Ectodermal cell (in vitro differentiated cells): ENCODE data around the gene TMEM45A.
"Not testable (repeated sequence)": the region's sequence is repeated elsewhere in the genome, so short reads cannot be mapped to it uniquely, and the experiment has no call there.

Source experiments
- H3K27ac ChIP-seq: 2 replicates; pipeline ENCODE4 v1.7.0; 2013; ENCODE audit warnings: mild to moderate bottlenecking, low read depth, low read length; ENCODE audit not compliant: insufficient read depth, poor library complexity, severe bottlenecking
- H3K27me3 ChIP-seq: 2 replicates; pipeline ENCODE4 v1.7.0; 2013; ENCODE audit warnings: mild to moderate bottlenecking, low read length; ENCODE audit not compliant: insufficient read depth, control insufficient read depth, poor library complexity, severe bottlenecking
- H3K36me3 ChIP-seq: one replicate; pipeline ENCODE4 v1.7.0; 2013; ENCODE audit warnings: low read length; ENCODE audit not compliant: control insufficient read depth, insufficient read depth
- H3K4me1 ChIP-seq: one replicate; pipeline ENCODE4 v1.7.0; 2013; ENCODE audit warnings: low read length; ENCODE audit not compliant: control insufficient read depth, insufficient read depth
- H3K4me3 ChIP-seq: 2 replicates; pipeline ENCODE4 v1.7.0; 2013; ENCODE audit warnings: low read depth, low read length, control low read depth; ENCODE audit not compliant: insufficient read depth
- H3K9me3 ChIP-seq: 2 replicates; pipeline ENCODE4 v1.7.0; 2013; ENCODE audit warnings: mild to moderate bottlenecking, low read length, moderate library complexity; ENCODE audit not compliant: control insufficient read depth
- WGBS, 2 experiments: methylation state at CpG; one replicate each; pipeline ENCODE4 v1.1.7; 2013; ENCODE audit warnings: missing lambda C conversion rate in 2 of 2; 5-methylcytosine and 5-hydroxymethylcytosine counted together

TMEM45A gene

GRCh38 chr3:100458814-100459213 lies 33.6 kb upstream of the TMEM45A start:
- H3K4me3 ChIP-seq = no peak overlapping the region
- H3K36me3 ChIP-seq = no peaks in the 10 kb centered on the region
- no peaks in the 10 kb centered on the region for H3K27me3 ChIP-seq
- no peaks in the 10 kb centered on the region for H3K9me3 ChIP-seq
- WGBS, 2 experiments = 97 to 100% methylated on average over 1 of the region's 1 CpG
- H3K4me1 ChIP-seq = no peaks in the 10 kb centered on the region
- no peak overlapping the region for H3K27ac ChIP-seq

DNA sequence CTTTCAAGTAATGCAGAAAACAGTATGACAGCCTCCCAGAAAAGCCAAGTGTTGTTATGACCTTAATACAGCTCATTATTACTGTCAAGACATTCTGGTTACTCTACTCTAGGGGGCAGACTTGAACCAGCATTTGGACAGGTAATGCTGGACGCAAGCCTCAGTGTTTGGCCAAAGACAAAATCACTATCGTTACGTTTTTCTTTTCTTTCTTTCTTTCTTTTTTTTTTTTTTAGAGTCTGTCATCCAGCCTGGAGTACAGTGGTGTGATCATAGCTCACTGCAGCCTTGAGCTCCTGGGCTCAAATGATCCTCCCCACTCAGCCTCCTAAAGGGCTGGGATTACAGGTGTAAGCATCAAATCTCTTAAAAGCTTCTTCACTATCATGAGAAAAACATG lies 29.4 kb upstream of the TMEM45A start:
- WGBS, 2 experiments = 7 to 14% methylated on average over 3 of the region's 3 CpGs
- no peaks in the 10 kb centered on the region for H3K27me3 ChIP-seq
- H3K4me3 ChIP-seq = no peak overlapping the region
- no peak overlapping the region for H3K27ac ChIP-seq
- no peaks in the 10 kb centered on the region for H3K9me3 ChIP-seq
- no peaks in the 10 kb centered on the region for H3K36me3 ChIP-seq
- no peaks in the 10 kb centered on the region for H3K4me1 ChIP-seq

DNA sequence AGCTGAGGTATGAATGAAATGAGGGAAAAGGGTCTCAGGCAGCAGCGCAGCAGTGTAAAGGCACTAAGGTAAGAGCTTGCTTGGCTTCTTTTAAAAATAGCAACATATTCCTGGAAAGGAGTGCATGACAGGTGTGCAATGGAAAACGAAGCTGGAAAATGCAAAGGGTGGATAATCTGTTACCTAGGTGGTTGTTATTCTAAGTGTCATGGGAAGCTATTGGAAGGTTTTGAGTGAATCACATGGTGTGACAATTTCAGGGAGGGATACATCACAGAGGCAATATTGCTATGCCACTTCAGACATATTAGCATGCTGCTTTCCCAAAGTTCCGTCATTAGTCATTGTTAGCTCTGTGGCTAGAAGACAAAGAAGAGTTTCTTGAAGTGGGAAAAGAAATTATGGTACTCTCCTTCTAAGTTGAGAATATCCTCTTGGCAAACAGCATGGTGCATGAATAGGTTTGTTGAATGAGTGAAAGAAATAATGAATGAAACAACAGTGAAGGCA lies 28.7 kb upstream of the TMEM45A start:
- no peaks in the 10 kb centered on the region for H3K9me3 ChIP-seq
- H3K4me1 ChIP-seq = no peaks in the 10 kb centered on the region
- no peak overlapping the region for H3K27ac ChIP-seq
- WGBS, 2 experiments = 92 to 93% methylated on average over 3 of the region's 3 CpGs
- H3K36me3 ChIP-seq = no peaks in the 10 kb centered on the region
- no peak overlapping the region for H3K4me3 ChIP-seq
- H3K27me3 ChIP-seq = no peaks in the 10 kb centered on the region

DNA sequence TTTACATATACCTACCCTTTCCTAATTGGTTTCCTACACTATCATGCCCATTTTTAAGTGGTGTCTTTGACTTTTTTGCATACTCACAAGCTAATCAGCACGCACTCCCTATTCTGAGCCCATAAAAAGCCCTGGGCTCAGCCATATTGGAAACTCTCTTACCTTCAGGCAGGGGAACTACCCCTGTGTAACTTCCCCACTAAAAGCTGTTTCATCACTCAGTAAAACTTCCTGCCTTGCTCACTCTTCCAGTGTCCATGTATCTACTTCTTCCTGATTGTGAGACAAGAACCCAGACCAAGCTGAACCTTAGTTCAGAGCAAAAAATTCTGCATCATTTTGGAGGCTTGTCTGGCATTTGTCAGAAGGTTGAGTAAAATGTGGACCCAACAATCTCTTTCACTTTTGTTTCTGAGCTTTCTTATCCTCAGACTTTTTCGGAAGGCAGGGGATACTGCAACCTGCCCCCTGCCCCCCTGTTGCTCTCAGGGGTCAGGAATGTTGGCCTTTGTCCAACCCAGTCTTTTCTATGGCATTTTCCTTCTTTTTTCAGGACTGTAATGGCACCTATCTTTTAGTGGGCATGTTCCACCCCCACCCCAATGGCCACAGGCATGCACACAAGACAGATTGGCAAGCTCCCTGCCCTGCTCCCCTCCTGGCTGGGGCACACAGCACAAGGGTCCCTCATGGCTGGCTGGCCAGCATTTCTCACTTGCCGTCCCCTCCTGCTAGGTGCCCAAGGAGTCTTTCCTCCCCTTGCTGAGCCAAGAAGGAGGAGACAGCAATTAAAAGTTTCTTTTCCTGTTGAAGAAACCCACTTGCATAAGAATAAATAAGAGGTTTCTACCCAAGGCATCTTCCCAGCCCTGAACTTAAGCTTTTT lies 26.3 kb upstream of the TMEM45A start:
- no peak overlapping the region for H3K27ac ChIP-seq
- 79 to 87% methylated on average over 3 of the region's 3 CpGs for WGBS, 2 experiments

GRCh38 chr3:100467133-100467532 lies 25.3 kb upstream of the TMEM45A start:
- H3K27me3 ChIP-seq = no peaks in the 10 kb centered on the region

More for the DNA sequence above, 26.3 kb upstream of the TMEM45A start:
- Histone ChIP-seq H3K36me3 (no peaks in the 10 kb centered on the region), H3K27me3 (no peaks in the 10 kb centered on the region), H3K4me1 (no peaks in the 10 kb centered on the region), H3K4me3 (no peak overlapping the region), H3K9me3 (no peaks in the 10 kb centered on the region)

DNA sequence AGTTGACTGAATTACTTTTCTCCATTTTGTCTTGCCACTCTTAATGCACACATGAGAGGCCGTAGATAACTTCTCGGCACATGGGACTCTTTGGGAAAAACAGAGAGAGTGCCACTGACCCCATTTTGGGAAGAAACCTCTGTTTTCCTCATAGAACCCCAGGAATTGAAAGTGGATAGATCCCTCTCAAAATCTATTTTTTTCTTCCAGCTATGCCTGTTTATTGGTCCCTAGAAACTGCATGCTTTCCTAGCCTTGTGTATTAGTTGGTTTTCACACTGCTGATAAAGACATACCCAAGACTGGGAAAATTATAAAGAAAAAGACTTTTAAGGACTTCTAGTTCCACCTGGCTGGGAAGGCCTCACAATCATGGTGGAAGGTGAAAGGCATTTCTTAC lies 23.7 kb upstream of the TMEM45A start:
- H3K36me3 ChIP-seq = no peaks in the 10 kb centered on the region
- H3K27ac ChIP-seq = no peak overlapping the region
- H3K27me3 ChIP-seq = no peaks in the 10 kb centered on the region
- 93 to 97% methylated on average over 2 of the region's 2 CpGs for WGBS, 2 experiments
- no peaks in the 10 kb centered on the region for H3K9me3 ChIP-seq
- no peaks in the 10 kb centered on the region for H3K4me1 ChIP-seq
- no peak overlapping the region for H3K4me3 ChIP-seq

More at GRCh38 chr3:100467133-100467532, 25.3 kb upstream of the TMEM45A start:
- Histone ChIP-seq H3K9me3 (no peaks in the 10 kb centered on the region), H3K36me3 (no peaks in the 10 kb centered on the region), H3K4me3 (no peak overlapping the region), H3K4me1 (no peaks in the 10 kb centered on the region), H3K27ac (no peak overlapping the region)
- 86 to 90% methylated on average over 1 of the region's 1 CpG for WGBS, 2 experiments

DNA sequence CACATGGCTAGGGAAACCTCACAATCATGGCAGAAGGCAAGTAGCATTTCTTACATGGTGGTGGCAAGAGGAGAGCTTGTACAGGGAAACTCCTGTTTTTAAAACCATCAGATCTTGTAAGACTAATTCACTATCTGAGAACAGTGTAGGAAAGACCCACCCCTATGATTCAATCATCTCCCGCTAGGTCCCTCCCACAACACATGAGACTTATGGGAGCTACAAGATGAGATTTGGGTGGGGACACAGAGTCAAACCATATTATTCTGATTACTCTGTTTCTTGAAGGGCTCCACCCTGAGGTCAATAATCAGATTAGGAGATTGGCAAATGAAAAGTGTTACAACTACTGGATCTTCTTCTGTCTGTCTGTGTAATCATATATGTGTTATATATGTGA lies 21.5 kb upstream of the TMEM45A start:
- H3K27ac ChIP-seq = no peak overlapping the region
- no peaks in the 10 kb centered on the region for H3K27me3 ChIP-seq
- 90% methylated on average over 1 of the region's 1 CpG; no CpG with 5 or more reads in 1 of the 2 experiments for WGBS, 2 experiments
- H3K4me1 ChIP-seq = no peaks in the 10 kb centered on the region
- H3K9me3 ChIP-seq = no peaks in the 10 kb centered on the region
- H3K36me3 ChIP-seq = no peaks in the 10 kb centered on the region
- no peak overlapping the region for H3K4me3 ChIP-seq

DNA sequence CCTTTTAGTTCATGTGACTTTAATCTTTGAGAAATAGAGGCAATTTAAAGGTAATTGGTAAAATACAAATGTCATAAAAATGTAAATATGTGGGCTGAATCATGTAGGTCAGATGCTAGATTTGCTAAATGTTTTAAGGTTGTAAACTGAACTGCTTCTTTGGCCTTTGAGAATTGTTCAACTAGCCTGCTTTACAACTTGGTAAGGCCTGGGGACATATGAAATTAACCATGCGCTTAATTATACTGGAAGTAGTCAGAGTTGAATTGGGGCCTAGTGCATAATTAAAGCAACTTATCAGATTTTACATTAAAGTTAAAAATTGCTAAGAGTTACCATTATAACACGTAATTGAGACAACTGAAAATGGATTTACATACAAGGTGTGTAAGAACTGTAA lies 21.0 kb upstream of the TMEM45A start:
- H3K27ac ChIP-seq = no peak overlapping the region
- no peaks in the 10 kb centered on the region for H3K4me1 ChIP-seq
- H3K4me3 ChIP-seq = no peak overlapping the region
- H3K36me3 ChIP-seq = no peaks in the 10 kb centered on the region
- WGBS, 2 experiments = 96% methylated on average over 2 of the region's 2 CpGs
- no peaks in the 10 kb centered on the region for H3K27me3 ChIP-seq
- no peaks in the 10 kb centered on the region for H3K9me3 ChIP-seq

GRCh38 chr3:100477851-100478360 lies 14.5 kb upstream of the TMEM45A start:
- H3K4me3 ChIP-seq, H3K9me3 ChIP-seq, H3K4me1 ChIP-seq, H3K27me3 ChIP-seq, H3K36me3 ChIP-seq, H3K27ac ChIP-seq: not testable (repeated sequence)
- 93% methylated on average over 32 of the region's 32 CpGs for WGBS, 2 experiments

- H3K27me3 ChIP-seq, H3K9me3 ChIP-seq, H3K4me3 ChIP-seq, H3K36me3 ChIP-seq, H3K4me1 ChIP-seq, H3K27ac ChIP-seq: not testable (repeated sequence)
- 88 to 91% methylated on average over 19 to 24 of the region's 25 CpGs for WGBS, 2 experiments
Observed at GRCh38 chr3:100478521-100478920, 13.9 kb upstream of the TMEM45A start.
